IPS DF 19.7 (cell line): ENCODE data around the gene ATP11A.

ENCODE experiments used
- DNase-seq: peaks from one replicate; pipeline ENCODE4 v3.0.0-alpha.2; 2013; ENCODE audit warnings: low read depth, low spot score

The ATP11A gene

GRCh38 chr13:112903606-112904195 lies 213.9 kb downstream of the ATP11A start:
- DNase-seq, result no peak

- DNase-seq, result no peak
Observed at GRCh38 chr13:112904436-112904960, 214.7 kb downstream of the ATP11A start.

GRCh38 chr13:112905086-112905485 lies 215.2 kb downstream of the ATP11A start:
- DNase-seq, result no peak

GRCh38 chr13:112905619-112905989 lies 215.8 kb downstream of the ATP11A start:
- no peak for DNase-seq

GRCh38 chr13:112905990-112906641 lies 216.3 kb downstream of the ATP11A start:
- DNase-seq, result peak; percentile 86

- DNase-seq, result no peak
Observed at GRCh38 chr13:112907286-112907685, 217.4 kb downstream of the ATP11A start.

- DNase-seq, result no peak
Observed at GRCh38 chr13:112907871-112908331, 218.1 kb downstream of the ATP11A start.

- DNase-seq, result no peak
Observed at GRCh38 chr13:112908342-112908741, 218.5 kb downstream of the ATP11A start.

GRCh38 chr13:112910016-112910415 lies 220.2 kb downstream of the ATP11A start:
- no peak for DNase-seq

GRCh38 chr13:112910616-112911280 lies 220.9 kb downstream of the ATP11A start:
- DNase-seq, result no peak

GRCh38 chr13:112911285-112911701 lies 221.5 kb downstream of the ATP11A start:
- DNase-seq, result no peak

- DNase-seq, result no peak
Observed at GRCh38 chr13:112911883-112912282, 222.0 kb downstream of the ATP11A start.

GRCh38 chr13:112912726-112913440 lies 223.0 kb downstream of the ATP11A start:
- no peak for DNase-seq

GRCh38 chr13:112916296-112916695 lies 226.5 kb downstream of the ATP11A start:
- DNase-seq, result no peak

- no peak for DNase-seq
Observed at GRCh38 chr13:112917056-112917664, 227.3 kb downstream of the ATP11A start.

- DNase-seq, result no peak
Observed at GRCh38 chr13:112917737-112918136, 227.9 kb downstream of the ATP11A start.

GRCh38 chr13:112918266-112918665 lies 228.4 kb downstream of the ATP11A start:
- DNase-seq, result no peak

GRCh38 chr13:112918746-112919145 lies 228.9 kb downstream of the ATP11A start:
- DNase-seq, result no peak

GRCh38 chr13:112923962-112924361 lies 234.1 kb downstream of the ATP11A start:
- DNase-seq, result no peak

- DNase-seq, result no peak
Observed at GRCh38 chr13:112924365-112924764, 234.5 kb downstream of the ATP11A start.

- no peak for DNase-seq
Observed at GRCh38 chr13:112926003-112926402, 236.2 kb downstream of the ATP11A start.

- DNase-seq, result no peak
Observed at GRCh38 chr13:112926993-112927392, 237.2 kb downstream of the ATP11A start.
